Loucy (cell line): ENCODE data around the gene PSMB9.

ENCODE experiments used
- H2AFZ ChIP-seq: fragments of 200-600 bp; sonication (generic); 2 replicates; pipeline ENCODE4 v1.6.0; 2016; ENCODE audit warnings: antibody characterized with exemption, mild to moderate bottlenecking, low read length, moderate library complexity
- H3F3A ChIP-seq: fragments of 200-600 bp; 2 replicates; pipeline ENCODE4 v1.6.0; 2016; ENCODE audit warnings: antibody characterized with exemption, low read depth, mild to moderate bottlenecking
- H3K27me3 ChIP-seq: fragments of 200-600 bp; sonication (generic); 2 replicates; pipeline ENCODE4 v1.6.1; 2014; ENCODE audit warnings: low read length, mild to moderate bottlenecking; ENCODE audit not compliant: insufficient read depth, poor library complexity, severe bottlenecking
- H3K36me3 ChIP-seq: fragments of 200-600 bp; sonication (generic); 2 replicates; pipeline ENCODE4 v1.6.1; 2016; ENCODE audit warnings: low read length; ENCODE audit not compliant: insufficient read depth
- H3K4me1 ChIP-seq: fragments of 200-600 bp; sonication (generic); 2 replicates; pipeline ENCODE4 v1.5.1; 2014; ENCODE audit warnings: low read length, mild to moderate bottlenecking; ENCODE audit not compliant: insufficient read depth, poor library complexity, severe bottlenecking
- H3K4me2 ChIP-seq: fragments of 200-600 bp; sonication (generic); 2 replicates; pipeline ENCODE4 v1.6.0; 2014; ENCODE audit warnings: antibody characterized with exemption, low read length, low read depth, mild to moderate bottlenecking; ENCODE audit not compliant: poor library complexity, severe bottlenecking
- H3K4me3 ChIP-seq: fragments of 200-600 bp; sonication (generic); 2 replicates; pipeline ENCODE4 v1.5.1; 2014; ENCODE audit warnings: low read length, mild to moderate bottlenecking, mixed read lengths; ENCODE audit not compliant: poor library complexity, severe bottlenecking
- H3K79me2 ChIP-seq: fragments of 200-600 bp; sonication (generic); 2 replicates; pipeline ENCODE4 v1.6.1; 2014; ENCODE audit warnings: low read length; ENCODE audit not compliant: insufficient read depth
- H3K9ac ChIP-seq: fragments of 200-600 bp; sonication (generic); 2 replicates; pipeline ENCODE4 v1.6.0; 2014; ENCODE audit warnings: mild to moderate bottlenecking, low read depth, low read length, moderate library complexity; ENCODE audit not compliant: poor library complexity, severe bottlenecking
- H3K9me2 ChIP-seq: fragments of 200-600 bp; sonication (generic); replicated peaks from 2 replicates; pipeline ENCODE4 v1.6.1; 2016; ENCODE audit warnings: low read depth, low read length, mixed read lengths
- H3K9me3 ChIP-seq: fragments of 200-600 bp; sonication (generic); 2 replicates; pipeline ENCODE4 v1.6.1; 2014; ENCODE audit warnings: mild to moderate bottlenecking, antibody characterized with exemption, low read length, low read depth; ENCODE audit not compliant: insufficient read depth
- H4K20me1 ChIP-seq: fragments of 200-600 bp; sonication (generic); 2 replicates; pipeline ENCODE4 v1.6.0; 2014; ENCODE audit warnings: antibody characterized with exemption, low read length, mild to moderate bottlenecking; ENCODE audit not compliant: insufficient read depth, poor library complexity, severe bottlenecking
- EZH2phosphoT487 ChIP-seq: fragments of 200-600 bp; IDR thresholded peaks from 2 replicates; pipeline ENCODE4 v1.6.1; 2018; ENCODE audit warnings: antibody characterized with exemption, mild to moderate bottlenecking, moderate library complexity, borderline replicate concordance
- TF ChIP-seq, protein P1 (sequence below): fragments of 200-600 bp; sonication (generic); conservative IDR thresholded peaks from 2 replicates; pipeline ENCODE4 v1.5.1; 2014; ENCODE audit warnings: mild to moderate bottlenecking, antibody characterized with exemption, low read length

The PSMB9 gene

GRCh38 chr6:32829495-32829894, 24.5 kb upstream of the PSMB9 start:
- Histone ChIP-seq H2AFZ (no peak overlapping the region), H3K36me3 (peaks cover 26% of the 10 kb centered on the region; the same call in 1 of the 2 replicates)
- TF ChIP-seq EZH2phosphoT487 = no peak

DNA sequence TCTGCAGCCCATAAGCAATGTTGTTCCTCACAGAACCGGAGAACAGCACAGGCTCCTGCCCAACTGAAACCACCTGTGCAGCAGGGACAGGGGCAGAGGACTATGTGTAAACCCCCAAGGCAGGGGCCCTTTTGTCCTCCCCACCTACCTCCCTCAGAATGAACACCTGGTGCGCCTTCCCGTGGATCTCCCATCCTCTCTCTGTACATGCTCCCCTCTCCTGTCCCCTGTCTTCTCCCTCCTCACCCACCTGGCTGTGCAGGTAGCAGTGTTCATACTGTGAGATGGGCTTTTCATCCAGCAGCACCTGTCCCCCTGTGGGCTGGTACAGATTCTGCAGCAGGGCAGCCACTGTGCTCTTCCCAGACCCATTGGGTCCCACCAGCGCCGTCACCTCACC, 24.0 kb upstream of the PSMB9 start:
- Histone ChIP-seq H3K9ac (no peak overlapping the region), H3K27me3 (no peaks in the 10 kb centered on the region), H3F3A (0 out of 2 replicates have a peak, but pooled peaks cover 4% of the 10 kb centered on the region), H3K4me2 (no peak overlapping the region), H2AFZ (no peak overlapping the region), H3K9me3 (no peaks in the 10 kb centered on the region), H3K9me2 (no peaks in the 10 kb centered on the region), H4K20me1 (no peaks in the 10 kb centered on the region), H3K36me3 (peaks cover 26% of the 10 kb centered on the region; the same call in 1 of the 2 replicates), H3K79me2 (peaks cover 14% of the 10 kb centered on the region; the same call in 1 of the 2 replicates), H3K4me3 (no peak overlapping the region), H3K4me1 (peaks cover 21% of the 10 kb centered on the region)
- TF ChIP-seq, protein P1, sequence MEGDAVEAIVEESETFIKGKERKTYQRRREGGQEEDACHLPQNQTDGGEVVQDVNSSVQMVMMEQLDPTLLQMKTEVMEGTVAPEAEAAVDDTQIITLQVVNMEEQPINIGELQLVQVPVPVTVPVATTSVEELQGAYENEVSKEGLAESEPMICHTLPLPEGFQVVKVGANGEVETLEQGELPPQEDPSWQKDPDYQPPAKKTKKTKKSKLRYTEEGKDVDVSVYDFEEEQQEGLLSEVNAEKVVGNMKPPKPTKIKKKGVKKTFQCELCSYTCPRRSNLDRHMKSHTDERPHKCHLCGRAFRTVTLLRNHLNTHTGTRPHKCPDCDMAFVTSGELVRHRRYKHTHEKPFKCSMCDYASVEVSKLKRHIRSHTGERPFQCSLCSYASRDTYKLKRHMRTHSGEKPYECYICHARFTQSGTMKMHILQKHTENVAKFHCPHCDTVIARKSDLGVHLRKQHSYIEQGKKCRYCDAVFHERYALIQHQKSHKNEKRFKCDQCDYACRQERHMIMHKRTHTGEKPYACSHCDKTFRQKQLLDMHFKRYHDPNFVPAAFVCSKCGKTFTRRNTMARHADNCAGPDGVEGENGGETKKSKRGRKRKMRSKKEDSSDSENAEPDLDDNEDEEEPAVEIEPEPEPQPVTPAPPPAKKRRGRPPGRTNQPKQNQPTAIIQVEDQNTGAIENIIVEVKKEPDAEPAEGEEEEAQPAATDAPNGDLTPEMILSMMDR = no peak
- TF ChIP-seq EZH2phosphoT487 = no peak

More at GRCh38 chr6:32829495-32829894, 24.5 kb upstream of the PSMB9 start:
- Histone ChIP-seq H3K9me2 (no peaks in the 10 kb centered on the region), H3K4me1 (peaks cover 16% of the 10 kb centered on the region), H3K4me3 (no peak overlapping the region), H3K79me2 (peaks cover 10% of the 10 kb centered on the region; the same call in 1 of the 2 replicates), H3K27me3 (no peaks in the 10 kb centered on the region), H4K20me1 (no peaks in the 10 kb centered on the region), H3F3A (0 out of 2 replicates have a peak, but pooled peaks cover 4% of the 10 kb centered on the region), H3K9ac (no peak overlapping the region), H3K9me3 (no peaks in the 10 kb centered on the region), H3K4me2 (no peak overlapping the region)

GRCh38 chr6:32830936-32831335, 23.1 kb upstream of the PSMB9 start:
- 0 out of 2 replicates have a peak, but pooled peaks cover 4% of the 10 kb centered on the region for H3F3A ChIP-seq
- H3K9ac ChIP-seq = no peak overlapping the region
- H3K9me3 ChIP-seq = no peaks in the 10 kb centered on the region
- peaks cover 30% of the 10 kb centered on the region for H3K4me1 ChIP-seq
- H4K20me1 ChIP-seq = no peaks in the 10 kb centered on the region
- TF ChIP-seq, protein P1 = no peak
- TF ChIP-seq EZH2phosphoT487 = no peak
- H3K4me3 ChIP-seq = no peak overlapping the region
- H3K9me2 ChIP-seq = no peaks in the 10 kb centered on the region
- no peak overlapping the region for H2AFZ ChIP-seq
- H3K36me3 ChIP-seq = peaks cover 26% of the 10 kb centered on the region; the same call in 1 of the 2 replicates
- H3K27me3 ChIP-seq = no peaks in the 10 kb centered on the region
- peaks cover 24% of the 10 kb centered on the region; the same call in 1 of the 2 replicates for H3K79me2 ChIP-seq
- no peak overlapping the region for H3K4me2 ChIP-seq

DNA sequence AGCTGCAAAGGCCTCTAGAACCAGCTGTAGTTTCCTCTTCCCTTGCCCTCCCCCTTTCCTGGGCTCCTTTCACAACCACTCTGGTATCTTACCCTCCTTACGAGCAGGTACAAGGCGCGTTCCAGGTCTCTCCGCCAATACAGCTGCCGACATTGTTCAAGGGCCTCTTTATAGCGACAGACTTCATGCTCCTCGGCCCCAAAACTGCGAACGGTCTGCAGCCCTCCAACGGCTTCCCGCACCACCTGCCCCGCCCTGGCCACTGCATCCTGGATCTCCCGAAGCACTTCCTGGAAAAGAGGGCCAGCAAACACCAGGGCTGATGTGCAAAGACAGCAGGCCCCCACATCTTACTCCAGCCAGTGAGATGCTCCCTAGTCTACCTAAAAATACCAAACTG, 21.5 kb upstream of the PSMB9 start:
- Histone ChIP-seq H3K4me1 (peaks cover 46% of the 10 kb centered on the region), H3K79me2 (peaks cover 40% of the 10 kb centered on the region), H3K36me3 (peaks cover 26% of the 10 kb centered on the region; the same call in 1 of the 2 replicates), H3K4me3 (no peak overlapping the region), H3F3A (0 out of 2 replicates have a peak, but pooled peaks cover 4% of the 10 kb centered on the region), H3K9me2 (no peaks in the 10 kb centered on the region), H3K9ac (no peak overlapping the region), H3K4me2 (peak overlapping the region; percentile 3), H2AFZ (no peak overlapping the region), H3K27me3 (no peaks in the 10 kb centered on the region), H3K9me3 (no peaks in the 10 kb centered on the region), H4K20me1 (no peaks in the 10 kb centered on the region)
- TF ChIP-seq, protein P1 = no peak
- TF ChIP-seq EZH2phosphoT487 = no peak
